Chondrocyte (in vitro differentiated cells): ENCODE measurements around the gene DSE. TPM values are rescaled to one million over a fixed set of nuclear protein-coding genes. Genes with fewer than 3 reads are reported as not detected.
"Not testable (repeated sequence)": the region's sequence is repeated elsewhere in the genome, so short reads cannot be mapped to it uniquely, and the experiment has no call there.

ENCODE experiments used
- DNase-seq: peaks from one replicate; pipeline ENCODE4 v3.0.0; 2021; ENCODE audit warnings: mixed read lengths, low spot score
- H3K27ac Mint-ChIP-seq: one replicate; pipeline ENCODE4 v1.8.0; 2021; ENCODE audit warnings: mild to moderate bottlenecking, moderate library complexity, mixed read lengths; ENCODE audit not compliant: unreplicated experiment
- H3K27me3 Mint-ChIP-seq: 2 replicates; pipeline ENCODE4 v1.8.0; 2021; ENCODE audit warnings: low read depth, mixed read lengths
- H3K36me3 Mint-ChIP-seq: 2 replicates; pipeline ENCODE4 v1.8.0; 2021; ENCODE audit warnings: low read depth, mixed read lengths
- H3K4me1 Mint-ChIP-seq: 2 replicates; pipeline ENCODE4 v1.8.0; 2021; ENCODE audit warnings: low read depth, mild to moderate bottlenecking, mixed read lengths
- H3K4me3 Mint-ChIP-seq: one replicate; pipeline ENCODE4 v1.8.0; 2021; ENCODE audit warnings: mild to moderate bottlenecking, moderate library complexity, mixed read lengths; ENCODE audit not compliant: unreplicated experiment
- H3K9me3 Mint-ChIP-seq: 2 replicates; pipeline ENCODE4 v1.8.0; 2021; ENCODE audit warnings: low read depth, mixed read lengths
- total RNA-seq: library from RNA; stranded (reverse); gene quantifications from 3 replicates; pipeline ENCODE4 v1.2.1, GENCODE V29; 2021
- TF ChIP-seq, protein P1 (sequence below): fragments of 200-600 bp; sonication (generic); IDR thresholded peaks from 2 replicates; pipeline ENCODE4 v1.5.0; 2021; ENCODE audit warnings: antibody characterized with exemption, mild to moderate bottlenecking, moderate library complexity

The DSE gene
- total RNA-seq, 1 donor from 2014 or later: 78.0 TPM

DNA sequence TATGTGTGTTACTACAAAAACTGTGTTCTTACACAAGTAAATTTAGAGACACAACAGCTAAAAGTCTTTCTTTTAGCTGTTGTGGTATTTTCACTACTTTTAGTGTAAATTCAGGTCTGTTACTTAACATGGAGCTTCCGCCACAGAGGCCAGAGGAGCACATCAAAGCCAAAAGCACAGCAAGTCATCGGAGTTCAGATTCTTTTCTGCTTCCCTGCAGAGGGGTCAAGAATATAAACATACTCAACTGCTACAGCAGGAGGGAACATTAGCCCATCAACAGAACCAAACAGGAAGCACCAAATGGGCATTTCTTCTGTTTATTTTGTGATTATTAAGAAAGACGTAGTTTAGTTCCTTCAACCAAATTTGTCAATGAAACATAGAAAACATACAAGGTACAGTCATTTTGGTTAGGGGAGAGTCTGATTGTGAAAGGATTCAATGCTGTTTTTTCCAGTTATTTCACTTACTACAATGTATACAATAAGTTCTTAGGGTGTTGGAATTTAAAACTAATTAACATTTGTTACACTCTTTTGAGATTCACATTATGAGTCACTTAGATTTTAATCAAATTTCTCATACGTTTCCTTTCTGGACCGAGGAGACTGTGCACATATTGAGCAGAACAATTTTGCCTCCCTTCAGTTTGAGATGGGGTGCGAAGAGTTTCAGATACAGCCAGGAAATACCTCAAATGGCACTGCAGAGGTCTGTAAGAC, 42.8 kb upstream of the DSE start:
- Mint-ChIP-seq H3K27me3 (no peaks in the 10 kb centered on the region), H3K4me1 (peaks cover 43% of the 10 kb centered on the region), H3K36me3 (no peaks in the 10 kb centered on the region), H3K9me3 (peaks cover under 1% of the 10 kb centered on the region), H3K27ac (peak overlapping the region; percentile 1), H3K4me3 (no peak overlapping the region)
- DNase-seq: no peak
- TF ChIP-seq, protein P1, sequence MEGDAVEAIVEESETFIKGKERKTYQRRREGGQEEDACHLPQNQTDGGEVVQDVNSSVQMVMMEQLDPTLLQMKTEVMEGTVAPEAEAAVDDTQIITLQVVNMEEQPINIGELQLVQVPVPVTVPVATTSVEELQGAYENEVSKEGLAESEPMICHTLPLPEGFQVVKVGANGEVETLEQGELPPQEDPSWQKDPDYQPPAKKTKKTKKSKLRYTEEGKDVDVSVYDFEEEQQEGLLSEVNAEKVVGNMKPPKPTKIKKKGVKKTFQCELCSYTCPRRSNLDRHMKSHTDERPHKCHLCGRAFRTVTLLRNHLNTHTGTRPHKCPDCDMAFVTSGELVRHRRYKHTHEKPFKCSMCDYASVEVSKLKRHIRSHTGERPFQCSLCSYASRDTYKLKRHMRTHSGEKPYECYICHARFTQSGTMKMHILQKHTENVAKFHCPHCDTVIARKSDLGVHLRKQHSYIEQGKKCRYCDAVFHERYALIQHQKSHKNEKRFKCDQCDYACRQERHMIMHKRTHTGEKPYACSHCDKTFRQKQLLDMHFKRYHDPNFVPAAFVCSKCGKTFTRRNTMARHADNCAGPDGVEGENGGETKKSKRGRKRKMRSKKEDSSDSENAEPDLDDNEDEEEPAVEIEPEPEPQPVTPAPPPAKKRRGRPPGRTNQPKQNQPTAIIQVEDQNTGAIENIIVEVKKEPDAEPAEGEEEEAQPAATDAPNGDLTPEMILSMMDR: no peak

DNA sequence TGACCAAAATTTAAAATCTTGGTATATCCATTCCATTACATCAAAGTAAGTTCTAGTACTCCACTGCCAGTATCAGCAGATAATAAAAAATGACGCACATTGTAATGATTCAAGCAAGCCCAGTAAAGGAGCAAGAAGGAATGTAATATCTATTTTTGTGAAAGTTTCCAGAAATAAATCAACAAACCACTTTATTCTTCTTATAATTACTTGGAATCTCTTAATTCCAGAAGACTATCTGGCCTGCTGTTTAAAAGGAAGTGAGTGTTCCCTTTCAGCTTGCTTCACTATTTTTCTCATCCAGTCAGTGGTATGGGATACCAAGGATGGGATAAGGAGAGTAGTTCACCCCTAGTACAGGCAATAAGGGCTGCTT, 42.2 kb upstream of the DSE start:
- peaks cover 43% of the 10 kb centered on the region for H3K4me1 Mint-ChIP-seq
- peaks cover 3% of the 10 kb centered on the region for H3K9me3 Mint-ChIP-seq
- H3K27ac Mint-ChIP-seq: peak overlapping the region; percentile 1
- no peak overlapping the region for H3K4me3 Mint-ChIP-seq
- H3K36me3 Mint-ChIP-seq: no peaks in the 10 kb centered on the region
- H3K27me3 Mint-ChIP-seq: no peaks in the 10 kb centered on the region
- no peak for DNase-seq
- TF ChIP-seq, protein P1: no peak

DNA sequence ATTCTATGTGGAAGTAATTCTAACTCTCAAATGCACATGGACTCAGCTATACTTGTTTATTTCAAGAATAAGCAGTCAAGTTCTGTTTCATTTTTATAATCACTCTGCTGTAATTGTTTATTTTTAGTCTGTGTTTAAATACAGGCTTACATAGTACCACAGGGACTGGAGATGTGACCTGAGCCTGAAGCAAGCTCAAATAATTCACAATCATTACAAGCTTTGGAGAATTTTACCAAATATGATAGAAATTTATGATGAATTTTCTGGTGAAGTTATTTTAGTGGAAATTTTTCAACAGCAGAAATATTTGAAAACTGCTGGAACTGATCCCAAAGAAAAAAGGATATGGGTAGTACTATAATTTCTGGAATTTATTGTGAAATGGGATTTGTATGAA, 41.6 kb upstream of the DSE start:
- peak overlapping the region; percentile 66 for H3K27ac Mint-ChIP-seq
- H3K9me3 Mint-ChIP-seq: peaks cover 3% of the 10 kb centered on the region
- H3K36me3 Mint-ChIP-seq: no peaks in the 10 kb centered on the region
- H3K4me3 Mint-ChIP-seq: no peak overlapping the region
- TF ChIP-seq, protein P1: no peak
- H3K27me3 Mint-ChIP-seq: no peaks in the 10 kb centered on the region
- H3K4me1 Mint-ChIP-seq: peaks cover 43% of the 10 kb centered on the region
- no peak for DNase-seq

DNA sequence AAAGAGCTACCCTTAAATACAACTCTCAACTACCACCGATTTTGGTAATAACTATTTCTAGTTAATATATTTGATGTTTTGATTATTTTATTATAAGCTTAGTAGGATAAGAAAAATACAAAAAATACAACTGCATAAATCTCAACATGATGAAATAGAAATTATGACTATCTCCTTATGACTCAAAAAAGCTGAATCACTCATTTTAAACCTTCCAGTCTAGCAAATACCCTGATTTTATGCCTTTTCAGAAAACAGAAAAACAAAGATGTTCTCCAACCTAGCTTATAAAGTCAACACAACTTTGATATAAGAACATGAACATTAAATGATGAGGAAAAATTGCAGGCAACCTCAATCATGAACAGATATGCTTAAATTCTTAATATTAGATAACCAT, 40.2 kb upstream of the DSE start:
- TF ChIP-seq, protein P1: no peak
- peaks cover 52% of the 10 kb centered on the region for H3K4me1 Mint-ChIP-seq
- DNase-seq: no peak
- H3K4me3 Mint-ChIP-seq: no peak overlapping the region
- no peaks in the 10 kb centered on the region for H3K27me3 Mint-ChIP-seq
- peaks cover 13% of the 10 kb centered on the region for H3K9me3 Mint-ChIP-seq
- H3K36me3 Mint-ChIP-seq: no peaks in the 10 kb centered on the region
- no peak overlapping the region for H3K27ac Mint-ChIP-seq

DNA sequence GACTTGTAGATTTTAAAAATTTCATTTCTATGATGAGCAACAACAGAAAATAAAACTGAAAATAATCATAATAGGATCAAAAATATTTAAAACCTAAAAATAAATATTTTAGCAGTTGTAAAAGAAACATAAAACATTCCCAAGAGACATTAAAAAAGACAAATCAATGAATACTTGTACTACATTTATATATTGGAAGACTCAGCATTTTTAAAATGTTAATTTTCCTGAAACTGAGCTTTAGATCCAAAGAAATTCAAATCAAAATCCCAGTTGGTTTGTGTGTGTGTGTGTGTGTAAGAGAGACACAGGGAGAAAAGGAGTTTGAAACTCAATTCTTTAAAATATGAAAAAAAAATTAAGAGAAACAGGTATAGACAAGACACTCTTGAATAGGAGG, 38.7 kb upstream of the DSE start:
- no peak for DNase-seq
- no peaks in the 10 kb centered on the region for H3K27me3 Mint-ChIP-seq
- H3K4me3 Mint-ChIP-seq: no peak overlapping the region
- no peaks in the 10 kb centered on the region for H3K36me3 Mint-ChIP-seq
- peaks cover 44% of the 10 kb centered on the region for H3K4me1 Mint-ChIP-seq
- H3K9me3 Mint-ChIP-seq: peaks cover 13% of the 10 kb centered on the region
- TF ChIP-seq, protein P1: no peak
- no peak overlapping the region for H3K27ac Mint-ChIP-seq

DNA sequence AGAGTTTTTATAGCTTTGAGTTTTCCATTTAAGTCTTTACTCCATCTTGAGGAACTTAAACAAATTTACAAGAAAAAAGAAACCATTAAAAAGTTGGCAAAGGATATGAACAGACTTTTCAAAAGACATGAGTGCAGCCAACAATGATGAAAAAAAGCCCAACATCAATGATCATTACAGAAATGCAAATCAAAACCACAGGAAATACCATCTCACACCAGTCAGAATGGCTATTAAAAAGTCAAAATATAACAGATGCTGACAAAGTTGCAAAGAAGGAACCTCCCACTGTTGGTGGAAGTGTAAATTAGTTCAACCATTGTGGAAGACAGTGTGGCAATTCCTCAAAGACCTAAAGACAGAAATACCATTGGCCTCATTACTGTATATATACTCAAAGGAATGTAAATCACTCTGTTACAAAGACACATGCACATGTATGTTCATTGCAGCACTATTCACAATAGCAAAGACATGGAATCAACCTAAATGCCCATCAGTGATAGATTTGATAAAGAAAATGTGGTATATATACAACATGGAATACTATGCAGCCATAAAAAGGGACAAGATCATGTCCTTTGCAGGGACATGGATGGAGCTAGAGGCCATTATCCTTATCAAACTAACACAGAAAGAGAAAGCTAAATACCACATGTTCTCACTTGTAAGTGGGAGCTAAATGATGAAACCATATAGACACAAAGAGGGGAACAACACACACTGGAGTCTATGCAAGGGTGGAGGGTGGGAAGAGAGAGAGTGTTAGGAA, 35.9 kb upstream of the DSE start:
- H3K9me3 Mint-ChIP-seq: peaks cover 13% of the 10 kb centered on the region
- H3K27me3 Mint-ChIP-seq, H3K27ac Mint-ChIP-seq, H3K36me3 Mint-ChIP-seq, DNase-seq, H3K4me3 Mint-ChIP-seq: not testable (repeated sequence)
- peaks cover 18% of the 10 kb centered on the region for H3K4me1 Mint-ChIP-seq
